IMR-90 (cell line): ENCODE measurements around the gene SCGB1C1. TPM values are rescaled to one million over a fixed set of nuclear protein-coding genes. Genes with fewer than 3 reads are reported as not detected.
A peak's percentile ranks its signal among the peaks of the same experiment; 100 is the strongest.

Experiments used
- ATAC-seq: fragments of 200-7000 bp; cut with Tn5 transposase; 2 replicates; pipeline ENCODE4 v1.9.1; 2020; ENCODE audit warnings: low read depth, mild to moderate bottlenecking, moderate library complexity
- BruUV-seq: library from RNA; stranded (reverse); fragments of 400-500 nt; replicated peaks from 2 replicates; lab custom pipeline; 2021; lab: Mats Ljungman, UMichigan
- CTCF ChIA-PET: fragments of 300-600 bp; formaldehyde crosslinking; extraction: SDS; loops from one replicate; lab custom pipeline; 2021; ENCODE audit warnings: antibody characterized with exemption; lab: Yijun Ruan, JAX
- POLR2A ChIA-PET: fragments of 300-600 bp; sonication (Branson Sonifier 250); formaldehyde crosslinking; loops from one replicate; lab custom pipeline; 2022; ENCODE audit warnings: antibody characterized with exemption; ENCODE audit not compliant: unreplicated experiment; lab: Charles Lee
- DNase-seq: peaks from one replicate; pipeline ENCODE4 v3.0.0; 2013
- H2AFZ ChIP-seq: replicated peaks from 2 replicates; pipeline ENCODE3; 2013; ENCODE audit warnings: low read length, mild to moderate bottlenecking; ENCODE audit not compliant: poor library complexity
- H2AK5ac ChIP-seq: 2 replicates; pipeline ENCODE4 v1.6.1; 2013; ENCODE audit warnings: low read depth, low read length, inconsistent platforms
- H2AK9ac ChIP-seq: replicated peaks from 2 replicates; pipeline ENCODE3; 2013; ENCODE audit warnings: mild to moderate bottlenecking, low read depth, low read length, moderate library complexity; ENCODE audit not compliant: poor library complexity
- H2BK120ac ChIP-seq: 2 replicates; pipeline ENCODE4 v1.6.1; 2013; ENCODE audit warnings: low read depth, low read length, inconsistent platforms
- H2BK15ac ChIP-seq: 3 replicates; pipeline ENCODE4 v1.6.1; 2013; ENCODE audit warnings: low read depth, low read length, inconsistent platforms
- H2BK20ac ChIP-seq: 2 replicates; pipeline ENCODE4 v1.6.1; 2013; ENCODE audit warnings: low read depth, mild to moderate bottlenecking, inconsistent platforms, low read length, moderate library complexity
- H2BK5ac ChIP-seq: 2 replicates; pipeline ENCODE4 v1.6.1; 2013; ENCODE audit warnings: mild to moderate bottlenecking, low read depth, low read length, inconsistent platforms; ENCODE audit not compliant: poor library complexity, severe bottlenecking
- H3K14ac ChIP-seq: replicated peaks from 2 replicates; pipeline ENCODE4 v1.6.1; 2013; ENCODE audit warnings: low read depth, low read length, inconsistent platforms
- H3K18ac ChIP-seq: 2 replicates; pipeline ENCODE4 v1.6.1; 2013; ENCODE audit warnings: low read depth, low read length, control low read depth
- H3K23ac ChIP-seq: 2 replicates; pipeline ENCODE4 v1.6.1; 2013; ENCODE audit warnings: low read depth, low read length, inconsistent platforms
- H3K27ac ChIP-seq: 2 replicates; pipeline ENCODE4 v1.5.1; 2013; ENCODE audit warnings: mild to moderate bottlenecking, control low read depth, low read length; ENCODE audit not compliant: insufficient read depth
- H3K27me3 ChIP-seq: 2 replicates; pipeline ENCODE4 v1.6.1; 2013; ENCODE audit warnings: low read length; ENCODE audit not compliant: control insufficient read depth, insufficient read depth
- H3K36me3 ChIP-seq: 2 replicates; pipeline ENCODE4 v1.6.1; 2013; ENCODE audit warnings: low read length, mixed read lengths; ENCODE audit not compliant: control insufficient read depth, insufficient read depth
- H3K4ac ChIP-seq: 2 replicates; pipeline ENCODE4 v1.6.1; 2013; ENCODE audit warnings: low read depth, low read length, inconsistent platforms
- H3K4me1 ChIP-seq: 2 replicates; pipeline ENCODE4 v1.6.1; 2013; ENCODE audit warnings: low read length, mixed read lengths; ENCODE audit not compliant: control insufficient read depth, insufficient read depth
- H3K4me2 ChIP-seq: 2 replicates; pipeline ENCODE4 v1.6.1; 2013; ENCODE audit warnings: low read depth, mild to moderate bottlenecking, control low read depth, low read length, moderate library complexity
- H3K4me3 ChIP-seq: 2 replicates; pipeline ENCODE4 v1.5.1; 2013; ENCODE audit warnings: low read depth, mild to moderate bottlenecking, control low read depth, low read length, moderate library complexity; ENCODE audit not compliant: insufficient read depth
- H3K56ac ChIP-seq: 2 replicates; pipeline ENCODE4 v1.6.1; 2013; ENCODE audit warnings: low read length, inconsistent platforms; ENCODE audit not compliant: insufficient read depth; ENCODE audit errors: extremely low read depth
- H3K79me1 ChIP-seq, 2 experiments: 2 replicates each; pipeline ENCODE4 v1.6.1; 2013; ENCODE audit warnings: low read length in 2 of 2, inconsistent platforms in 1 of 2, low read depth in 1 of 2
- H3K9ac ChIP-seq: 2 replicates; pipeline ENCODE4 v1.6.1; 2013; ENCODE audit warnings: low read depth, low read length, control low read depth
- H3K9me1 ChIP-seq: 2 replicates; pipeline ENCODE4 v1.6.1; 2013; ENCODE audit warnings: low read length, inconsistent platforms; ENCODE audit not compliant: insufficient read depth
- H3K9me3 ChIP-seq: 2 replicates; pipeline ENCODE4 v1.6.1; 2013; ENCODE audit warnings: low read length; ENCODE audit not compliant: control insufficient read depth, insufficient read depth
- H4K20me1 ChIP-seq: 2 replicates; pipeline ENCODE4 v1.6.1; 2013; ENCODE audit warnings: low read length, inconsistent platforms; ENCODE audit not compliant: insufficient read depth
- H4K5ac ChIP-seq: 2 replicates; pipeline ENCODE4 v1.6.1; 2013; ENCODE audit warnings: mild to moderate bottlenecking, low read depth, low read length, control low read depth
- H4K8ac ChIP-seq, 2 experiments: 2 replicates each; pipeline ENCODE4 v1.6.1; 2013; ENCODE audit warnings: low read depth in 2 of 2, low read length in 2 of 2, control low read depth in 1 of 2, inconsistent platforms in 1 of 2
- H4K91ac ChIP-seq: 2 replicates; pipeline ENCODE4 v1.6.1; 2013; ENCODE audit warnings: low read depth, low read length, inconsistent platforms; ENCODE audit not compliant: insufficient read depth
- BHLHE40 ChIP-seq: fragments of 150-350 bp; IDR thresholded peaks from 2 replicates; pipeline ENCODE4 v1.6.1; 2016; ENCODE audit warnings: mild to moderate bottlenecking, low read depth, low read length
- CEBPB ChIP-seq: IDR thresholded peaks from 2 replicates; pipeline ENCODE4 v1.6.1; 2012; ENCODE audit warnings: low read depth, low read length, improper control_type of control experiment
- MAZ ChIP-seq: IDR thresholded peaks from 2 replicates; pipeline ENCODE4 v1.6.1; 2012; ENCODE audit warnings: low read depth, mild to moderate bottlenecking, low read length, improper control_type of control experiment, moderate library complexity, borderline replicate concordance
- POLR2A ChIP-seq: IDR thresholded peaks from 2 replicates; pipeline ENCODE4 v1.6.1; 2012; ENCODE audit warnings: mild to moderate bottlenecking, low read depth, low read length
- WGBS, 2 experiments: methylation state at CpG; one replicate each; pipeline versions ENCODE4 v1.1.5 to v1.1.7; 2013; ENCODE audit warnings: missing lambda C conversion rate in 2 of 2; ENCODE audit not compliant: insufficient read length in 1 of 2; ENCODE audit errors: extremely low coverage in 2 of 2; 5-methylcytosine and 5-hydroxymethylcytosine counted together
- dilution Hi-C: fragments of 300-500 bp; cut with HindIII; formaldehyde crosslinking; loops from one replicate; pipeline ENCODE4 v1.14.3; 2018; ENCODE audit warnings: low sequenced_read_pairs; ENCODE audit not compliant: unreplicated experiment
- in situ Hi-C: fragments of 300-500 bp; cut with MboI; formaldehyde crosslinking; loops from 3 replicates; pipeline ENCODE4 v1.14.3; 2019; ENCODE audit warnings: low sequenced_read_pairs, inconsistent platforms, mixed read lengths
- intact Hi-C: fragments of 100-400 bp; cut with micrococcal nuclease; formaldehyde crosslinking; loops from 2 replicates; pipeline ENCODE4 v1.10.0; 2022
- polyA plus RNA-seq, 3 experiments: library from polyadenylated mRNA; depleted of rRNA; stranded (reverse); fragments of >200 nt; gene quantifications; 2 replicates each; pipeline ENCODE4 v1.2.3, GENCODE V29; 2012; ENCODE audit warnings: low replicate concordance in 1 of 3
- total RNA-seq: library from RNA; depleted of rRNA; stranded (reverse); fragments of >200 nt; gene quantifications from 2 replicates; pipeline ENCODE4 v1.2.3, GENCODE V29; 2012
- TF ChIP-seq, protein P1 (sequence below): conservative IDR thresholded peaks from 2 replicates; pipeline ENCODE4 v1.5.1; 2012; ENCODE audit warnings: mild to moderate bottlenecking, low read depth, low read length, improper control_type of control experiment

The SCGB1C1 gene
- total and polyA plus RNA-seq, 2 of the 4 experiments (the other 2 are of a cell fraction), result not detected

DNA sequence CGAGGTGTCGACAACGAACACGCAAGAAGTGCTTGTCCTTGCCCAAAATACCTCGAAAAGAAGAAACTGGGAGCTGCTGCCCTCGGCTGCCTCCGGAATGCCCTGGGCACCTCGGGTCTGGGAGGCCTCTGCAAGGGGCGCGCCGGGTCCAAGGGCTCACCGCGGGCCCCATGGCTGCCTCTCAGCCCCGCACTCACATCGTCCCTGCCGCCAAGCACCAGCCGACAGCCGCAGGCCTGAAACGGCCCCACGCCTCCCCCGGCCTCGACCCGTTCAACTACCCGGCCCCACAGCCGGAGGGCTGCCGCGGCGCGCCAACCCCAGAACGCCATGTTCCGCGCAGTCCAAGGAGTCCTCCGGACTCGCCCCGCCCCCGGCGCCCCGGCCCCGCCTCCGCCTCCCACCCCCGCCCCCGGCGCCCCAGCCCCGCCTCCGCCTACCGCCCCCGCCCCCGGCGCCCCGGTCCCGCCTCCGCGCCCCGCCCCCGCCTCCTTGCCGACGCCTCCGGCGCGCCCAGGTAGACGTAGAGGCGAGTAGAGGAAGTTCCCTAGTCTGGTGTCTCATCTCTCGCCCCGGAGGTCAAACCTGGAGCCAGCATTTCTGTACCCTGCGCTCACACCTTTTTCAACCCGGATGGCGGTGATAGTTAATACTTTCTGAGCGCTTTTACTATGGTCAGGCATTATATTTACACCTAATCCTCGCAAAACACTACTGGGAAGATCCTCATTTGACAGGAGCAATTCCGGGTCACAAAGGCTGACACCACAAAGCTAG lies 43.3 kb downstream of the SCGB1C1 start, which contains the start of gene SIRT3:
Gene SIRT3 (minus strand): TSS at position 346 of the 777 bp plus-strand sequence. CDS start 14 bp downstream, at position 332.
- H3K27ac ChIP-seq, result peak within 1 kb of the TSS; percentile 85
- peak within 1 kb of the TSS; percentile 84 for H2BK5ac ChIP-seq
- no peaks in the 10 kb centered on the region for H3K9me1 ChIP-seq
- peak within 1 kb of the TSS; percentile 98 for H2AK9ac ChIP-seq
- H3K4me3 ChIP-seq, result peak within 1 kb of the TSS; percentile 88
- peaks cover 9 to 49% of the 10 kb centered on the region in 2 experiments; a peak in 3 of 4 replicates for H3K79me1 ChIP-seq
- H3K18ac ChIP-seq, result peak within 1 kb of the TSS; percentile 54
- peak within 1 kb of the TSS; percentile 98 for H3K4me2 ChIP-seq
- ATAC-seq (peak; percentile 83), DNase-seq (peak; percentile 65)
- H4K8ac ChIP-seq, result peak within 1 kb of the TSS; percentile 83 to 92
- peak within 1 kb of the TSS; percentile 86 for H3K56ac ChIP-seq
- in situ Hi-C loops, result no loop called here
- H3K23ac ChIP-seq, result peak within 1 kb of the TSS; percentile 98
- peak within 1 kb of the TSS; percentile 49; the same call in 1 of the 2 replicates for H2BK120ac ChIP-seq
- H3K27me3 ChIP-seq, result no peaks in the 10 kb centered on the region
- peak within 1 kb of the TSS; percentile 88 for H3K4ac ChIP-seq
- 0% methylated on average over 12 of the region's 70 CpGs; no CpG with 5 or more reads in 1 of the 2 experiments for WGBS, 2 experiments
- peak within 1 kb of the TSS; percentile 98 for H2AFZ ChIP-seq
- dilution Hi-C loops, result no loop called here
- no TSS peak for BruUV-seq
- H2BK15ac ChIP-seq, result 0 out of 3 replicates have a peak within 1 kb of the TSS, but pooled peaks have one; percentile 30
- peak within 1 kb of the TSS; percentile 99 for H3K14ac ChIP-seq
- peak within 1 kb of the TSS; percentile 84 for H2AK5ac ChIP-seq
- H3K36me3 ChIP-seq, result 0 out of 2 replicates have a peak, but pooled peaks cover 2% of the 10 kb centered on the region
- peak within 1 kb of the TSS; percentile 72 for H4K5ac ChIP-seq
- peak within 1 kb of the TSS; percentile 68 for H4K91ac ChIP-seq
- peaks cover 4% of the 10 kb centered on the region for H4K20me1 ChIP-seq
- POLR2A ChIA-PET, result interaction anchor here (0.7 kb wide), 1 partner anchor 115 kb away, joined by 4 read pairs; no protein-coding TSS in a partner anchor
- no peaks in the 10 kb centered on the region for H3K9me3 ChIP-seq
- CTCF ChIA-PET, result interaction anchor here (0.5 kb wide), 1 partner anchor 10 kb away, joined by 4 read pairs; no protein-coding TSS in a partner anchor
- TF ChIP-seq, protein P1, sequence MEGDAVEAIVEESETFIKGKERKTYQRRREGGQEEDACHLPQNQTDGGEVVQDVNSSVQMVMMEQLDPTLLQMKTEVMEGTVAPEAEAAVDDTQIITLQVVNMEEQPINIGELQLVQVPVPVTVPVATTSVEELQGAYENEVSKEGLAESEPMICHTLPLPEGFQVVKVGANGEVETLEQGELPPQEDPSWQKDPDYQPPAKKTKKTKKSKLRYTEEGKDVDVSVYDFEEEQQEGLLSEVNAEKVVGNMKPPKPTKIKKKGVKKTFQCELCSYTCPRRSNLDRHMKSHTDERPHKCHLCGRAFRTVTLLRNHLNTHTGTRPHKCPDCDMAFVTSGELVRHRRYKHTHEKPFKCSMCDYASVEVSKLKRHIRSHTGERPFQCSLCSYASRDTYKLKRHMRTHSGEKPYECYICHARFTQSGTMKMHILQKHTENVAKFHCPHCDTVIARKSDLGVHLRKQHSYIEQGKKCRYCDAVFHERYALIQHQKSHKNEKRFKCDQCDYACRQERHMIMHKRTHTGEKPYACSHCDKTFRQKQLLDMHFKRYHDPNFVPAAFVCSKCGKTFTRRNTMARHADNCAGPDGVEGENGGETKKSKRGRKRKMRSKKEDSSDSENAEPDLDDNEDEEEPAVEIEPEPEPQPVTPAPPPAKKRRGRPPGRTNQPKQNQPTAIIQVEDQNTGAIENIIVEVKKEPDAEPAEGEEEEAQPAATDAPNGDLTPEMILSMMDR, result 0 out of 2 replicates have a peak, but pooled peaks have one; percentile 1
- 0 out of 2 replicates have a peak, but pooled peaks have one; percentile 25 for TF ChIP-seq BHLHE40
- peak; percentile 53; the same call in 1 of the 2 replicates for TF ChIP-seq MAZ
- peak; percentile 70 for TF ChIP-seq POLR2A
- TF ChIP-seq CEBPB, result no peak
- peaks cover 2% of the 10 kb centered on the region for H3K4me1 ChIP-seq
- H3K9ac ChIP-seq, result peak within 1 kb of the TSS; percentile 87
- H2BK20ac ChIP-seq, result no peak within 1 kb of the TSS
- intact Hi-C loops, result no loop called here
